DOHH2 (cell line): ENCODE measurements around the gene RPRD1A.
"Not testable (repeated sequence)": the region's sequence is repeated elsewhere in the genome, so short reads cannot be mapped to it uniquely, and the experiment has no call there.

Source experiments
- CTCF ChIP-seq: fragments of 200-600 bp; sonication (generic); IDR thresholded peaks from one replicate; pipeline ENCODE4 v1.5.1; 2014; ENCODE audit warnings: antibody characterized with exemption, mild to moderate bottlenecking, low read depth, low read length; ENCODE audit not compliant: poor library complexity, severe bottlenecking
- EZH2phosphoT487 ChIP-seq: fragments of 200-600 bp; sonication (generic); IDR thresholded peaks from 2 replicates; pipeline ENCODE4 v1.6.1; 2017; ENCODE audit warnings: borderline replicate concordance, mild to moderate bottlenecking, antibody characterized with exemption, low read length, moderate library complexity, mixed read lengths

DNA sequence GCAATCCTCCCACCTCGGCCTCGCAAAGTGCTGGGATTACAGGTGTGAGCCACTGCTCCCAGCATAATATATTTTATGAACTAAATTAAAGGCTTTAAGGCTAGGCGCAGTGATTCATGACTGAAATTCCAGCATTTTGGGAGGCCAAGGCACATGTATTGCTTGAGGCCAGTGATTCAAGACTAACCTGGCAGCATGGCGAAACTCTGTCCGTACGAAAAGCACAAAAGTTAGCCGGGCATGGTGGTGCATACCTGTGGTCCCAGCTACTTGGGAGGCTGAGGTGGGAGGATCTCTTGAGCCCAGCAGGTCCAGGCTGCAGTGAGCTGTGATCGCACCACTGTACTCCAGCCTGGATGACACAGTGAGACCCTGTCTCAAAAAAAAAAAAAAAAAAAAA is 5.0 kb upstream of the RPRD1A start:
- TF ChIP-seq CTCF, EZH2phosphoT487: not testable (repeated sequence)
